NCI-H345 treated with DMSO at 0.1 percent for 48 hours (cell line): ENCODE measurements around the gene RNF175.
A peak's percentile ranks its signal among the peaks of the same experiment; 100 is the strongest.

Experiments
- DNase-seq: peaks from one replicate; lab custom pipeline; 2025; ENCODE audit not compliant: unreplicated experiment; lab: John Stamatoyannopoulos, UW

Gene RNF175

DNA sequence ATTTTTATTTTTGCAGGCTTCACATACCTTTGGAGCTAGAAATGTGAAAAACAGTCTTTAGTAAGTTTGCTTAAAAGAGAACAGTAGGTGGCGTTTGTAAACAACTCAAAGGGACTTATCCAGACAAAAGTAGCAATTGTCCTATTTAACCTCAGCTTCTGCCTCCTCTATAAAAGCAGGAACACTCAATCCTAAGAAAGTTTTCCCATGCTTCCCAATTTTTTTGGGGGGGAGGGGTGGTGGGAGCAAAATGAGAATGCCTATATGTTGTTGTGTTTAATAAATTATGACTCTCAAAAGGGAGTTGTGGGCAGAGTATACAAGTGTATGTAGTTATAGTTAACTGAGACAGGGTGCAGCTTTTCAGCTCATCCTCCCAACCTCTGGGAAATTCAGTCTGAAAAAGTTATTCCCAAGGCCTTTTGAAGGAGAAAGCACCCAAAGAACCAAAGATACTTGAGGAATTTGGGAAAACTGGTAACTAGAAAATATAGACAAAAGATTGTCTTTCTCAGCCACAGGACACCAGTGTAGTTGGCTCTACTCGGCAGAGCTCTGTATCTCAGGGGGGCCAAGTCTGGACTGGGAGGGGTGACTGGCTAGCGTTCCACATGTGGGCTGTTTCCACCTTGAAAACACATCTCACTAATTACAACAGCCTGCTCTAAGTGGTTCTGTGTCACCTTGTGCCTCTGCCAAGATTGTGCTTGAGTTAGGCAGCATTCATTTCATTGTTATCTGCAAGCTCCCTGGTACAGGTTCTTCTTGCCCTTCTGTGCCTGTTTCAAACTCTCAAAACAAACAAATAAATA, 26.3 kb upstream of the RNF175 start:
- DNase-seq: no peak

DNA sequence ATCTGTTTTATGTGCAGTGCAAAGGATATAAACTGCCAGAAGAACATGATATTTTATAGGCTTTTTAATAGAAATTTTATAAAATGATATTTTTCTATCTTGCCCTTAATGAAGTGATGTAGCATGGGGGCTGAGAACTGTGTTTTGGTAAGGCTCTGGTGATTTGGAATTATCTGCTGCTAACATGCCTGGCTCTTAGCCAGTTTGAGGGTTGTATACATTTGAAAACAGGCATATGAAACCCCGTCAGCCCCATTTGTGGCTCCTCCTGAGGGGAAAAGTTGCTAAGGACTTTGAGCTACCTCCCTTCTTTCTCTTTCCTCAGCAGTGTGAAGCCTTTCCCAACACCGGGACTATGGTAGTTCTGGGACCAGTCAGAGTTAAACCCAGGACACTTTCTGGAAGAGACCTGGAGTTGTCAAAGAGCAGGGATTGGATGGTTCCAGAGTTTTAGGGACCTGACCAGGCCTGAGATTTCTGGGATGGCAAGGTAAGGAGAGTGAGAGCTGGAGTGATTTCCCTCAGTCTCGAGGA, 24.4 kb upstream of the RNF175 start:
- DNase-seq: no peak

DNA sequence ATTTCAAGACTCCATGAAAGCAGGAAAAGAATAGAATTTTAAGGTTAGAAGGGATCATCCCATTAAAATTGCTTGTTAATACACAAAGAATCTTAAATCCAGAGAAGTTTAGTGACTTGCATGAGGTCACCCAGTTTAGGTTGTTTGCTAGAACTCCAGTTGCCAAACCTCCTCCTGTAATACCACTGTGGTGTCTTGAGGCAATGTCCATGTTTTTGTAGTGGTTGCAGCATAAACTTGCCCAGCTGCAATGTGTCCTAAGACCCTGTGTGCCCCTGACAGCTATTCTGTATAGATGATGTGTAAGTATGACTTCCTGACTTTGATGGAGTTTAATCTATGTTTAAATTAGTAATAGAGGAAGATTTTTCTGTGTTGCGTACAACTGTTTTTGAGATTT, 22.8 kb upstream of the RNF175 start:
- DNase-seq: no peak

DNA sequence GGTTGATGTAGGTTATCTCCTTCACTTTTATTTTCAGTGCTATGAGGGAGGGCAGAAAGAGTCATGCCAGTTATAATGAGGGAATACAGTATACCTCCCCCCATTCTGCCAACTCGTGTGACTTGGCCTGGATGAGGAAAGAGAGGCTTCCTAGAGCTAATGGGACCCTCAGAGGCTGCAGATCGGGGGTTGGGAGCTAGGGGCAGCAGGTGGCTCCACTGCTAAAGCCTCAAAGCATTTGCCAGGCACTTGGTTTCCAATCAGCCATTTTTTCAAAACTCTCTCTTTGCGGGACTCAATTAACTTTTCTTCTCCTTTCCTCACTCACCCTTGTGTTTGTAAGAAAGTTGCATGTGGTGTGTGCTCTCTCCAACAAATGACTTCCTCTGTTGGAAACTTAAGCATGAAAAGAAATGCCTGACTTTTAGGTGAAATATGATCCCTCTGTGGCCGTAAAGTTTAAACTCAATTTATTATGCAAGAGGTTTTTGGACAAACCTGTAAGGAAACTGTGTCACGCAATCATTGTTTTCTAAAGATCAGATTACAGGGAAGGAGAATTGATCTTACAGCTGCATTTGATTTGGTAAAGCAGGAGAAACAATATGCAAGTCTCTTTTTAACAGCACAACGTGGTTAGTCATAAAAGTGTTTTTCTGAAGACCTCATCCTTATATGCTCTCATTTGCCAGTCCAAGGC, 22.0 kb upstream of the RNF175 start:
- DNase-seq: no peak

DNA sequence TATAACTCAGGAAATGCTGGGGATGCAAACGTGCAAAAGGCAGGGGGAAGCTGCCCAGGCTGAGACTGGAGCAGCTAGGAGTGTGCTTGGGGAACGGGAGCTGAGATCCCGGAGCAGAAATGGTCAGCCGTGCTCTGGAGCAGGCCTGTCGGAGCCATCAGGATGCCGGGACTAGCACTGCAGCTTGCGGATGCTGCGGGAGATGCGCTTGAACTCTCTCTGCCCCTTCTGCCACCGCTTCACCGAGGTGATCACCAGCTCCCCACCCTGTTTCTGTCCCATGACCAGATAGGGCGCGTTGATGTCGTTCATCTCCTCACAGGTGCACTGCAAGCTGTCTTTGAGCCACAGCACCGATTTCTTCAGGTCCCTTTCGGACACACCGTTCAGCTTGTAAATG, 21.5 kb upstream of the RNF175 start:
- no peak for DNase-seq

DNA sequence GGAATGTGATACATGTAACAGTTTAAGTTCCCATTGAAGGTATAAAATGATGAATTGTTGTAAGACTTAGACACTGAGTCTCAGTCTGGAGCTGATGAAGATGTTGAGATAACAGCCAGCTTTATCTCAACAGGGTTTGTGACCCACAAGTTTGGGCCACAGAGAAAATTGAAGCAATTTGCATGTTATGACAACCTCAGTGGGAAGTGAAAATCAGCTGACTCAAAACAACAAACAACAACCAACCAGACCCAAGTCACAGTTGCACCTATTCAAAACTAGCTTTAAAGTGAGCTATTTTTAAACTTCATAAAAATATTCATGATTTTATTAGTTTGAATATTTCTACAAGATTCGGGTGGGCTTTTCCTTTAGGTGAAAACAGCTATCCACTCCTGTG, 21.1 kb upstream of the RNF175 start:
- DNase-seq: no peak

DNA sequence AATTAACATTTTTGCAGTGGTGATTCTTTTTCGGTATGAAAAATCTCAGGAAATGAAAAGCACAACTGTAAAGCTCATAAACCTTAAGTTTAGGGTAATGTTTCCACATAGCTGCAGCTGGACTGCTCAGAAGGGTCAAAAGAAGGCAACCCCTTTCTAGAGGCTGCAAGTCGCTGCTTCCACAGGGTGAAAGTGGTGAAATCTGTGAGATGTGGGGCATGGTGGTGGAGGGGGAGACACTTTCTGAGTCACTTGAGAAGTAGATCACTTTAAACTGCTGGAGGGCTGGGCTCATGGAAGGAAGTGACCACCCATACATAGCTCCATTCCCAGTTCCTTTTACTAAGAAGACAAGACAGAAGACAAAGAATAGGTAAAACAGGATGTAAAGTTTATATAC, 20.4 kb upstream of the RNF175 start:
- no peak for DNase-seq

DNA sequence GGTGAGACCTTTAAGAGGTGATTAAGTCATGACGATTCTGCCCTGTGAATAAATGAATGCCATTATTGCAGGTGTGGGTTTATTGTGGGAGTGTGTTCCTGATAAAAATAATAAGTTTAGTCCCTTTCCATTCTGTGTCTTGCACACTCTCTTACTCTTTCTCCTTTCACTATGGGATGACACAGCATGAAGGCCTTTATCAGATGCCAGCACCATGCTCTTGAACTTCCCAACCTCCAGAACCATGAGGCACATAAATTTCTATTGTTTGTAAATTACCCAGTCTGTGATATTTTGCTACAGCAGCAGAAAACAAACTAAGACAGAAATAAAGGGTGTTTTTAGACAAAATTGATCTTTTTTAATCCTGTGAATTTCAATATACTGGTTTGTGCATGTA, 18.6 kb upstream of the RNF175 start:
- DNase-seq: no peak

DNA sequence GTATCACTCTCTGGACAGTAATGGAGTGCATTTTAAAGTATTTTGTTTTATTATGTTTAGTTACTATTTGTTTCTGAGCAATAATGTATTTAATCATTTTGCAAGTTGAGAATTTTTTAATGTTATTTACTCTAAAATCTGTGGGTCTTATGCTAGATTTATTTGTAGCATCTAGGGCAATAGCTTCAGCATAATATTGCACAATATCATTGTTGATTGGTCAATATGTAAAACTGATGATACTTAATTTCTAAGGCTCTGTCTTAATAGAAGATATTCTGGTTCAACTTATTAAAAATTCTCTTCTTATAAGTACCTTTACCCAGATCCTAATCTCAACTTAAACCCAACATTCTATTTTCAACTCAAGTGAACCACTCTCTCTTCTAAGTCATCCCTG, 17.6 kb upstream of the RNF175 start:
- DNase-seq: no peak

DNA sequence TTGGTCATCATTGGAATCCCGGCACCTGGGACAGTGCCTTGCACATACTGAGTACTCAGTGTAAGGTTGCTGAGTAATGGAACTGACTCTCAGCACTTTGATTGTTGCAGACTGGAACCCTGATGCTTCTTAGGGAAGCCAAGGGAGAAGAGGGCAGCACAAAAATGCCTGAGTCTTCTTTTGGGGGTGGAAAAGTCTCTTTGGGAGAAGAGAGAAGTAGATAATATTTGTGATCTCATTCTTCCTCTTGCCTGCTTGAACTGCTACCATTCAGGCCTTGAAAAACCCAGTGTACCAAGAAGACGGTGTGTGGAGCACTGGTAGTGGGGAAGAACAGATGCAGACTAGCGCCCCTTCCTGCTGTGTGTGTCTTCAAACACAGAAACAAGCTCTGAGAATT, 16.8 kb upstream of the RNF175 start:
- no peak for DNase-seq

DNA sequence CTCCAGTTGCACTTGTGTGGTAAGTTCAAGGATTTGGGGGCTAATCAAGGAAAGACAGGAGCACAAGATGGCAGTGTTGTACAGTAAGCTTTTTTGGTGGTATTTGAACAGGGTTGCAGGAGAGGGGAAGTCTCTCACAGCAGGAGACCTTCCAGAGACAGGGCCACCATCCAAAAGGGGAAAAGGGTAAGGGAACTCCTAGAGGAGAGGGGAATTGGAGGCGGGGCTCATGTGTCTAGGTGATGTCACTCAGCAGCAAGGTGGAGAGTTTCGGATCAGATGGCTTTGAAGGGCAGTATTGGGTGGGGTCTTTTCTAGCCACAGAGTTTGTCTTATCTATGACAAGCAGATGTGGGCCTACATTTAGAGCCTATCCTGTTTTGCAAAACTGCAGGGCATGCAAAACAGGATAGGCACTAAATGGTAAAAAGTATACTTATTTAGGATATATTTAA, 13.4 kb upstream of the RNF175 start:
- no peak for DNase-seq

DNA sequence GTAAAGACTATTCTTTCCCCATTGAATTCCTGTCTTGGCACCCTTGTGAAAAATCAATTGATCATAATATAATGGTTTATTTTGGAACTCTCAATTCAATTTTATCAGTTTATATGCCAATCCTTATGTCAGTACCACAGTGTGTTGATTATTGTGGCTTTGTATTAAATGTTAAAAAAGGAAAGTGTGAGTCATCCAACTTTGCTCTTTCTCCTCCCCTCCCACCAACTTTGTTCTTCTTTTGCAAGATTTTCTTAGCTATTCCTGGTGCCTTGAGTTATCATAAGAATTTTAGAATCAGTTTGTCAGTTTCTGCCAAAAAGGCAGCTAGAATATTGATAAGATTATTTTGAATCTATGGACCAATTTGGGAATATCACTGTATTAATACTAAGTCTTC, 11.2 kb upstream of the RNF175 start:
- no peak for DNase-seq

DNA sequence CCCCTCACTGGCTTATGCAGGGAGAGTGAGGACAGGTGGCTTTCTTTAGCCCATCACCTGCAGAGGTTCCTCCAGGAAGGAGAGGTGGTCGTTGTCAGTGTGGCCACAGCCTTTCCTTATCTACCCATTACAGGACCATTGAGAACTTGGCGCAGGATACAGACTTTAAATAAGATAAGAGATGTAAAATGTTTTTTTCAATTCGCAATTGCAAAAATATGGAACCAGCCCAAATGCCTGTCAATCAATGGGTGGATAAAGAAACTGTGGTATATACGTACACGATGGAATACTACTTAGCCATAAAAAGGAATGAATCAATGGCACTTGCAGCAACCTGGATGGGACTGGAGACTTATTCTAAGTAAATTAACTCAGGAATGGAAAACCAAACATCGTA, 6.9 kb upstream of the RNF175 start:
- no peak for DNase-seq

DNA sequence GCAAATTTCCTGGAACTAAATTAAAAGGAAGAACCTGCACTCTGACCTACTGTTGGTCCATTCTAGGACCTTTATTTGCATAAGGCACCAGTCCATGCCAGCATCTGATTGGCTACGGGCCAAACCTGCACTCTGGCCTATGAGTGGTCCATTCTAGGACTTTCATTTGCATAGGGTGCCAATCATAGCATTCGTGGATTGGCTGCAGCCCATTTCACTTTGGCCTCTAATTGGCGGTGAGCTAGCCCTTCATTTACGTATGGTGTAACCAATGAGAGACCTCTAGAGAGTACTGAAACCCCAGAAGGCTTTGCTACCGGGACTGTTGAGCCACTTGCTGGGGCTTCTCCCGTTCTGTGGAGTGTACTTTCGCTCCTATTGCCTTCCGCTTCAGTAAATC, 6.1 kb upstream of the RNF175 start:
- no peak for DNase-seq

DNA sequence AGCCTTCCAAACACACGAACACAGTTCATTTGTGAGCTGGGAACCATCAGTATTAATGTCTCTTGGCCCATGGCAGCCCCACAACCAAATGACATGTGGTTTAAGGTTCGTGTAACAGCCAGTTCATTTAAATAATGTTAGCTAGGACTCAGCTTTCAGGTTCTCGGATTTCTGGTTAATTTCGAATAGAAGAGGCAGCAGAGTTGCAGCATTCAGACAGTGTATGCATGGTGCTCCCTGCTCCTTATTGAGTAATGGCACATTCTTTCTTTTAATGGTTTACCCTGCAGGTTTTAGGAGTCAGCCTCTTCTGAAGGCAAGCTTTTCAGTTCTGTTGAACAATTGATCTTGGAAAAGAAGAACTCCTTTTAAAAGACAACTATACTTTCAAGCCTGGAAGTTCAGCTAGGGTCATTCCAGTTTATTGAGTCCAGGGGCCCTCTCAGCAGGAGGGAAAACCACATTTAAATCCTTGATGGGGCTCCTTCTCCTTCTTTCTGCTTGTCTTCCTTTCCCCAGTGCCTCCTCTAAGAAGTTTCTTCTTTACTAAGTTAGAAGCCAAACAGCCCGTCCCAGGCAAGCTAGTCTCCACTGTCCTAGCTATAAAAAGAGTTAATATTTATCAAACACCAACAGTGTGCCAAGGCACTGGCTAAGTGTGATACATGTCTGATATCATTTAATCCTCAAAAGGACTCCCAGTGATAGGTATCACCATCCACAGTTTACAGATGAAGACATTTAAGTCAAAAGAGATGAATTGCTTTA, 5.0 kb upstream of the RNF175 start:
- DNase-seq: no peak

DNA sequence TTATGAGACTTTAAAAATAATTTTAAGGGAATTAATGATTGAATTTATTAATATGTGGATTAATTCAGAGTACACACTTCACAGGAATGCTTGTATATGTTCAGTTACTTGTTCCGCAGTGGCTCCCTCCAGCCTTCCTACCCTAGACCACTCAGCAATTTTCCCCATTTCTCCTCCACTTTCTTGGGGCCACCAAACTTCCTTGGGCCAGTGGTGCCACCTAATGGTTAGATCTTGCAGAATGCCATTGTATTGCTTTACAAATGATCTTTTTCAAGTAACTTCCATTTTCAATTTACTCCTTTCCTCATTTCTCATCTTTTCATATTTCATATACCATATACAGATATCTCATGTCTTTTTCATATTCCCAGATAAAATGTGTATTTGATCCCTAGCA, 3.6 kb upstream of the RNF175 start:
- DNase-seq: no peak

DNA sequence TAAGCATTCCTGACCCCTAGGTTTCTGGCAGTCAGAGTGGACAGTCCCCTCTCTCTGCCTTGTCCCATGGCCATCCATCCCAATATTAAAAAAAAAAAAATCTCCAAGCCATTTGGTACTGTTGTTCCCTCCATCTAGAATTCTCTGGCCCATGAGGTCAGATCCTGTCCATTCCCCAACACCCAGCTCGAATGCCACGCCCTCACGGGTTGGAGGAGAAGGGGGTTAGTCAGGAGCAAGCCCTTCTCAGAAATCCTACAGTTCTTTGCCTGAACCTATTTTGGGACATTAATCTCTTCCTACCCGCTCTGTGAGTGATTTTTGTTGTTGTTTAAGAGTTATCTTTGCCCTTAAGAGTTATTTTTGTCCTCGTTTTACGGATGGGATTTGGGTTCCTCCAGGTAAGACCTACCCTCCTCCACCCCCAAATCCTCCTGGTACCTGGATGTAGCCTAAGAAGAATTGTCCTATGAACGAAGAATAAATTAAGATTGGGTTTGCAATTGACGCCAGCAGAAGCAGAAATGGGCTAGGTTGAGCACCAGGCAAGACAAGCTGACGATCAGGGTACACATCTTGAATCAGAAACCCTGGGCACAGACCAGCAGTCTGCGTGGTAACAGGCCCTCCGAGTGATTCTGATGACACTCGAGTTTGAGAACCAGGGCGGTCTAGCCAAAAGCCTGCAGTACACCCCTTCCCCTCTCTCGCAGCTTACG, 977 bp downstream of the RNF175 start:
- DNase-seq: no peak

DNA sequence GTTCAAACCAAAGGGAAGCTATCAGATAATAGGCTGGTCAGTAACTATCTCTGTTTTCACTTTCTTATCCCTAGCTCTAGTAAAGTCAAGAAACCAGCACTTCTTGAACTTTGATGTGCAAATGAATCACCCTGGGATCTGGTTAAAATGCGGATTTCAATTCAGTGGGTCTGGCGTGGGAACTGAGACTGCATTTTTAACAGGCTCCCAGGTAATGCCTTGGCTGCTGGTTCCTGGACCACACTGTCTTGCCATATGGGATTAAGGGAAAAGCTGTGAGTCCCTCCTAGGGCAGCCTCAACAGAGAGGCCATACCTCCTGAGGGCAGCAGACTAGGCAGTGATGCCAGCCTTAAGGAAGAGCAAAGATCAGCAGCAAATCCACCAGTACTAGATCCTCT, 1.7 kb downstream of the RNF175 start:
- DNase-seq: no peak

DNA sequence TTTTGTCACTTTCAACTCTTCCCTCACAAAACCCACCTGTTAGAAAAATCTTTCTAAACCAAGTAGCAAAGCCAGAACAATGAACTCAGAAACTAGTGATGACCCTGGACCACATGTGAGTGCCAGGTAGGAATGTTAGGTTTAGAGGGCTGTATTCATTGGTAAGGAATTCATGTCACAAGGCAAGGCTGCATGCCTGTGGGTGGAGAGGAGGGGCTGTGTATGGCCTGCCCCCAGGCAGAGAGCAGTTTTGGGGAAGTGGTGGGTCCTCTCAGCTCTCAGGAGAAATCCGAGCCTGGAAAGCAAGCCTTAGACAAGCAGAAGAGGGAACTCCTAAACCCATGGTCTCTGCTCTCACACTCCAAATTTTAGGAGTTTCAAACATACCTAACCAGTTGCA, 2.4 kb downstream of the RNF175 start:
- DNase-seq: no peak

DNA sequence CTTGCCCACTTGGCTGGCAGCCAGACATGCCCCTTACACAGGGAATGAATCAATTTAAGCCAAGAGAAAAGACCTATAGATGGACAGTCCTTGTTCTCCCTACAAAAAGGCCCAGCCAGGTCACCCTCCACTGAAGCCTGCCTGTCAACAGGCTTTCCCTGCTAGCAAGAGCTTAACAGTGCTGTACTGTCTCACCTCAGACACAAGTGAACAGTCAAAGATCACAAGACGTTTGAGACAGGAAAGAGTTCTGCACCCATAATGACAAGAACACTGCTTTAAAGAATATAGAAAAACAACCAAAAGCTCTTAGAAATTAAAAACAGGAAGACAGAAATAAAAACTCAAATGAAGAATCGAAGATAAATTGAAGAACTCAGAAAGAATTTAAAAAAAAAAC, 4.6 kb downstream of the RNF175 start:
- DNase-seq: no peak

DNA sequence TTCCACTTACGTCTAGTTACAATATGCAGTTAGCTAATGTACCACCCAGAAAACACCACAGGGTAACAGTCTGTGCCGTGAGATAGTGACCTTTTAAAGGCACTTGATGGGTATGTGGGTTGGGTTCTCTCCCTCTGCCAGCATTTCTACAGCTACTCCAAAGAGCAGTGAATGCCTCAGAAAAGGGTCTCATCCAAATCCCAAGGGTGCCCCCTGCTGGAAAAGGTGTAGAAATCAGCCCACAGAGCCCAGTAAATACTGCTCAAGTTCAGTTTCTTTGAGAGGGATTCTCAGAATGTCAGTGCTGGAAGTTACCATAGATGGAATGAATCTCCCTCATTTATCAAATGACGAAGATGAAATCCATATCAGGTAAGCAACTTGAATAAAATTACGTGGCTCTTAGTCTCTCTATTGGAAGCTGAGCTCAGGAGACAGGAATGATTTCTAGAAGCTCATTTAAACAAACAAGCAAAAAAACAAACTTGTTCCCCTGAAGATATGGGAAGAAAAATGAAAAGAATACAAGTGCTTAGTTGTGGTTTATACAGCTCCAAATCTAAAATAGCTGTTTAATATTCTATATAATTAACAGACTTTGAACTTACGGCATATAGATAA, 9.5 kb downstream of the RNF175 start:
- peak; percentile 19 for DNase-seq
